CD4-positive, alpha-beta T cell treated with Interleukin-4 for 1 hour (primary cell): ENCODE measurements around the gene DCLK3.

Experiments
- DNase-seq, 2 donors: peaks; one replicate each; pipeline ENCODE4 v3.0.0-alpha.2; 2020 to 2022

The DCLK3 gene

GRCh38 chr3:36762918-36763849 lies 1.2 kb downstream of the DCLK3 start:
- no peak for DNase-seq

GRCh38 chr3:36761779-36762178 lies 2.6 kb downstream of the DCLK3 start:
- no peak for DNase-seq

- DNase-seq, result no peak
Observed at GRCh38 chr3:36756269-36756668, 8.1 kb downstream of the DCLK3 start.

GRCh38 chr3:36751326-36751725 lies 13.0 kb downstream of the DCLK3 start:
- no peak for DNase-seq

- no peak for DNase-seq
Observed at GRCh38 chr3:36750737-36751136, 13.6 kb downstream of the DCLK3 start.

- DNase-seq, result no peak
Observed at GRCh38 chr3:36744763-36745162, 19.6 kb downstream of the DCLK3 start.

GRCh38 chr3:36743826-36744225 lies 20.5 kb downstream of the DCLK3 start:
- no peak for DNase-seq

- DNase-seq, result no peak
Observed at GRCh38 chr3:36741285-36741684, 23.1 kb downstream of the DCLK3 start.

GRCh38 chr3:36740787-36741186 lies 23.6 kb downstream of the DCLK3 start:
- DNase-seq, result no peak

- DNase-seq, result no peak
Observed at GRCh38 chr3:36738702-36739101, 25.7 kb downstream of the DCLK3 start.

- no peak for DNase-seq
Observed at GRCh38 chr3:36736301-36736700, 28.1 kb downstream of the DCLK3 start.

GRCh38 chr3:36734742-36735141 lies 29.6 kb downstream of the DCLK3 start:
- DNase-seq, result no peak

GRCh38 chr3:36733723-36734122 lies 30.6 kb downstream of the DCLK3 start:
- no peak for DNase-seq

- DNase-seq, result no peak
Observed at GRCh38 chr3:36733162-36733696, 31.1 kb downstream of the DCLK3 start.

- no peak for DNase-seq
Observed at GRCh38 chr3:36730966-36731365, 33.4 kb downstream of the DCLK3 start.

GRCh38 chr3:36729204-36730056 lies 34.9 kb downstream of the DCLK3 start:
- DNase-seq, result peak in 1 of 2 donors; percentile 42

GRCh38 chr3:36714343-36715086 lies 49.8 kb downstream of the DCLK3 start:
- DNase-seq, result no peak

GRCh38 chr3:36713904-36714303 lies 50.4 kb downstream of the DCLK3 start:
- DNase-seq, result no peak

- DNase-seq, result no peak
Observed at GRCh38 chr3:36710606-36711005, 53.7 kb downstream of the DCLK3 start.

GRCh38 chr3:36709826-36710365 lies 54.5 kb downstream of the DCLK3 start:
- DNase-seq, result no peak

GRCh38 chr3:36709281-36709680 lies 55.1 kb downstream of the DCLK3 start:
- no peak for DNase-seq

GRCh38 chr3:36707623-36708409 lies 56.5 kb downstream of the DCLK3 start:
- DNase-seq, result peak in 1 of 2 donors; percentile 49
